GM19372 (cell line): Measurements from ENCODE around the gene SMIM45.

Source experiments
- ATAC-seq: cut with Tn5 transposase; IDR thresholded peaks from one replicate; pipeline ENCODE4 v1.9.1; 2021; ENCODE audit warnings: mild to moderate bottlenecking, low read depth, moderate library complexity; ENCODE audit not compliant: unreplicated experiment

The SMIM45 gene

GRCh38 chr22:41915035-41915785, 36.7 kb upstream of the SMIM45 start, which contains the start of gene SHISA8:
Gene SHISA8 (minus strand): TSS chr22:41915074. CDS start chr22:41914667, 407 bp downstream.
- no peak for ATAC-seq

DNA sequence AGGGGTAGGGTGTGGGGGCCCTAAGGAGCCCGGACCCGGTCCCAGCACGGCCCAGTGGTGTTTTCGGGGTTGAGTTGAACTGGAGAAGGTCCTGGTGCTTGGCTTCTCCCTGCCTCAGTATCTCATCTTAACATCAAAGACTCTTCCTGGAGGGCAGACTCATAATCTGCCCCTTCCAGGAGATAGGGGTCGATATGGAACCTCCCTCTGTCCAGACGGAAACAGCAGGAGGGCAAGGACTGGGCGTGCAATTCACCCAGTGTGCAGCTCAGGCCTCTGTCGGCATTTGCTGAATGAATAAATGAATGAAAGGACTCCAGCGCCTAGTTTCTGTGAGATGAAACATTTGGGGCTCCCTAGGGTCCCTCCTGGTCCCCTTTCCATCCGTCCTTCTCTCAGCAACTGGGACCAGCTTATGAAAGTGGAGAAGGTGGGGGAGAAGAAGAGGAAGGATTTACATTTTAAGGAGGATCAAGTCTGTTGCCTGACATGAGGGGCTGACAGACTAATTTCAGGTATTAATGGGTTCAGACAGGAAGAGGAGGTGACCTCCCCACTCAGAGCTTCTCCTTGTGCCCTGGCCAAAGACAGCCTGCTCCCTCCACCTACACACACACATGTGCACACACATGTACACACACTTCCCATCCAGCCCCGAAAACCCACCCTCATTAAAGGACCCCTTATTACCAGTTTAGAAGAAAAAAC, 36.0 kb upstream of the SMIM45 start:
- no peak for ATAC-seq

GRCh38 chr22:41916745-41917358, 35.1 kb upstream of the SMIM45 start:
- no peak for ATAC-seq

- ATAC-seq: no peak
Observed at GRCh38 chr22:41917375-41917902, 34.5 kb upstream of the SMIM45 start.

GRCh38 chr22:41917903-41918791, 33.8 kb upstream of the SMIM45 start:
- ATAC-seq: no peak

DNA sequence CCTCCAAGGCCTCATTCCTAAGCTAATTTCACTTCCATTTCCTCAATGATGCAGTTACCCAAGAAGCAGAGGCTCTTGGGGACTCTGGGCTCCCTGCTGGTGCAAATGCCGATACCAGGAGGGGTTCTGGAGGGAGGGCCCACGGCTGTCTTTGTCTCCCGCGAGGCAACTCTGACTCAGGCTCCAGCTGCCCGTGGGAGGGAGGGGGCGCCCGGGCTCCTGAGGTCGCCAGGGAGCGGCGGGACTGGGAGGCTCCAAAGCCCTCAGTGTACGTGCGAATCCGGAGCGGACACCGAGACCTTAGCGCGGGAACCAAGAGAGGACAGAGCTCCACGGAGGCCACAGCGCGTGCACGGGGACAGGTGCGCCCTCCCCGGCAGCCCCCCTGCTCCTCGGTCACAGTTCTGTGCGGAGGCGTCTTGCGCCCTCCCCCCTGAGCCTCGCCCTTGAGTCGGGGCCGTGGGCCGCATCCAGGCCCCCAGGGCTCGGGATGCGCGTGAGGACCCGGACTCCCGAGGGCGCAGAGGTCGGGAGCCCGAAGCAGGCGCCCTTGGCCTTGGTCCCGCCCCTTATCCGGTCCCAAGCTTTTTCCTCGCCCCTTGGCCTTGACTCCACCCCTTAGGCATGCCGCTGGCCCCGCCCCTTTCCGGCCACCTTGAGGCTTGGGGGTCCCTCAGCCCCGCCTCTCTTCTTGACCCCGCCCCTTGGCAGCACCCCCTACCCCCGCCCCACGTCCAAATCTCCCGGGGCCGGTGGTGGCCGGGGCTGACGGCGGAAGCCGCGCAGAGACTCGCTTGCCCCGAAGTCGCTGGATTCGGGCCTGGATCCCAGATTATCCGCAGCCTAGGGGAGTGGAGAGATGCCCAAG, 32.4 kb upstream of the SMIM45 start:
- peak; percentile 61 for ATAC-seq

GRCh38 chr22:41920271-41920976, 31.5 kb upstream of the SMIM45 start:
- peak; percentile 14 for ATAC-seq

DNA sequence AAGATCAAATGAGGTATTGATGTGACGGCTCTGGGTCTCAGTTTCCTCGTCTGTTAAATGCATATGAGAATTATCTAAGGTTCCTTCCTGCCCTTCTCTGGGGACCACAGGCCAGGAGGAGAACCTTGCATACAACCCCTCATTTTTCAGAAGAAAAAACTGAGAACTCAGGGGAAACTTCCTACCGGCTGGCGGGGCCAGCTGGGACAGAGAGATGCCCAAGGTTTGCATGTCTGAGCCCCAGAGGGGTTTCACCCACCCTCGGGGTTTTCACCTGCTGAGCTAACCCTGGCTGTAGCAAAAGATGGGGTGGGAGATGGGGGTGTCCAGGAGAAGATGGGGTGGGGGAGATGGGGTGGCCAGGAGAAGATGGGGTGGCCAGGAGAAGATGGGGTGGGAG, 29.6 kb upstream of the SMIM45 start:
- ATAC-seq: no peak

DNA sequence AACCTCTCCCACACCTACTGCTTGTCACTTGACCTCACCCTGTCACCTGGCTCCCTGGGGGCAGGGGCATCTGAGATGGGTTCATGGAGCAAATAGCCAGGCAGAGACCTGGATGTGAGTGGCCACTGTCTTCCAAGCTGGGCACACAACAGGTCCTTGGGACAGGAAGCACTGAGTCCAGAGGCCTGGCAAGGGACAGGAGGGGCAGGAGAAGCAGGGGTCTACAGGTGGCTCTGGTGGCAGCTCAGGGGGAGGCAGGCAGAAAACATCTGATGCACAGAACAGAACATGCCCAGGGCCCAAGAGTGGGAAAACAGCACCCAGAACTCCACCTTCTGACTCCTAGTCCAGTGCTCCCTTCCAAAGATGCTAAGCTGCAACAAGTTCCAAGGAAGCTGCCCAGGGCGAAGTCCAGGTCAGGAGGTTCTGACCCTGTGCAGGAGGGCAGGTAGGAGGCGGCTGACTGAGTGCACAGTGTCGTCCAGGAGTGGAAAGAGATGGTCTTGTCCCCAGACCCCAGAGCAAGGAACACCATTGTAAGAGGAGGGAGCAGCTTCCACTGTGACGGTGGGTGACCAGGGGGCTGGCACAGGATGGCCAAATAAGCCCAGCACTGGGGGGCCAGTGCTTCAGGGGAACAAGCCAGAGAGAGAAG, 28.9 kb upstream of the SMIM45 start:
- ATAC-seq: no peak

GRCh38 chr22:41923595-41924276, 28.2 kb upstream of the SMIM45 start:
- no peak for ATAC-seq

- peak; percentile 40 for ATAC-seq
Observed at GRCh38 chr22:41925783-41926460, 26.0 kb upstream of the SMIM45 start.

DNA sequence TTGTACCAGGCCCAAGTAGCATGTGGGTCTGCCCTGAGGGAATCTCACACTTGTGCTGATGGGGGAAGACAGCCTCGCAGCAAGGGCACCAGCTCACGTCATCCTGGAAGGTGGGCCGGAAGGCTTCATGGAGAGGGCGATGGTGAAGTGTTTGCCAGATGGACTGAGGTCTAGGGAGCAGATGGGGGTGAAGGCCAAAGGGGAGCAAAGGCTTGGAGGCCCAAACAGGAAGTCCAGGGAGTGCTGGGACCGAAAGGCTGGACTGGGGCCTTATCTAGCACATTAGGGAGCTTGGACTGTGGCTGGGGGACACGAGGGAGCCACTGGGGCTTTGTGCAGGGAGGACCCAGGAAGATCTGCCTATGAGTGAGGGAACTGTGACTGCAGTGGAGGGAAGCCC, 24.1 kb upstream of the SMIM45 start:
- ATAC-seq: no peak

DNA sequence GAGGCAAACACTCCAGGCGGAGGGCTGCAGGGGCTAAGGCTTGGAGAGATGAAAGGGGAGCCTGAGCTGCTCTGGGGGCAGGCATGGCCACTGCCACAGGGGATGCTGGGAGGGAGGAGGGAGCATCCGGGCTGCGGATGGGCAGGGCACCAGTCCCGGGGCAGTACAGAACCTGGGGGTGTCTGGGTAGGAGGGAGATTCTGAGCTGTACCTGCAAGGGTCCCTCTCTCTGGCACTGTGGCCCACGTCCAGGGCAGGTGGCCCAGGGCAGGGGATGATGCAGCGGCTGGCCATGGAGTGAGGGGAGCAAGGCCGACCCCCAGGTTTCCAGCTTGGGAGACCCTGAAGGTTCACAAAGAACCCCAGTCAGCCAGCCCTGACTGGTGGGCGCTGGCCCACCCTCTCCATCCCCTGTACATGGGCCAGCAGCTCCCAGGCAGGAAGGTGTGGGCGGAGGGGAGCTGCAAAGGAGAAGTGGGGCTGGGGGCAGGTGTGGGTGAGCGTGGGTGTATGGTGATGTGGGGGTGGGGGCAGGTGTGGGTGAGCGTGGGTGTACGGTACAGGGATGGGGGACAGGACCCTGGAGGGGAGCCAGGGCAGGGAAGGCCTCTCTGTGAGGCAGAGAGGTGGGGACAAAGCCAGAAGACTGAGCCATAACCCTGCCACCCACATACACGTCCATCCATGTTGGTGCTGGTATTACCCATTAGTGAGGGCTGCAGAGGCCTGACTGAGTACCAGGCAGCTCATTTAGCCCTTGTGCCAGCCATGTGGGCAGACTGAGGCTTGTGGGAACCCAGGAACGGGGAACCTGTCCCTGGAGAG, 23.1 kb upstream of the SMIM45 start:
- ATAC-seq: no peak

DNA sequence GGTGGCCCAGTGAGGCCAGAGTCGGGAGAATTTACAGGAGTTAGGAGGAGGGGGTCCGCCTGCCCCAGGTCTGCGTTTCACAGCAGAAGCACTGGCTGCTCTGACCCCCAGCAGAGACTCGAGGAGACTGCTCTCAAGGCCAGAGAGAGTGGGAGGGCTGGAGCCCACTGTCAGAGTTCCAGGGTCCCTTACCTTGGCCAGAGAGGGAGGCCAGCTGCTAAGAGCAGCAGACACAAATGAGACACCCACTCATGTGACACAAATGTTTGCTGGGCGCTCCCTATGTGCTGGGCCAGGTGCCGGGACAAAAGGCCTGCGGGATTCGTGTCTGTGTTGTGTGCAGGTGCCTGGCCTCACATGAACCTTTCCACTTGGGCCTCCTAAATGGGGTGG, 22.5 kb upstream of the SMIM45 start:
- no peak for ATAC-seq

GRCh38 chr22:41931701-41932269, 20.2 kb upstream of the SMIM45 start:
- no peak for ATAC-seq

DNA sequence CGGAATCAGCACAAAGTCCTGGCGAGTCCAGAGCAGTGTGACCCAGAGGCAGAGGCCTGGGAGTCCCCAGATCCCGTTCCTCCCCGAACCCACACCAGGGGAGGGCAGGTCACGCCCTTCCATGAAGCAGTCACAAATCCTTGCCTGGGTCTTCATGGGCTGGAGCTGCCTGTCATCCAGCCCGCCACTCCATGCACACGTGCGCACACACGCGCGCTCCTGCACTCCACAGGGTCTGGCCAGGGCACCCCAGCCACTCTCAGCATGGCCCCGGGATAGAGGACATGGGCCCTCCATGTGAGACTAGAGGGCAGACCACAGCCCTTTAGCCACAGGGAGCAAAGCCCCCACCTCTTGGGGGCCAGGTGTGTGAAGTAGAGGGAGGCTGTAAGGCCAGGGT, 19.6 kb upstream of the SMIM45 start:
- ATAC-seq: no peak
